Right renal cortex interstitium (tissue), 3 donors: ENCODE measurements around the gene NOTCH3. TPM values are rescaled to one million over a fixed set of nuclear protein-coding genes. Genes with fewer than 3 reads are reported as not detected.

Source experiments
- DNase-seq, 3 donors: peaks; one replicate each; pipeline ENCODE4 v3.0.0-alpha.2; 2013; ENCODE audit warnings: low read depth in 3 of 3, low spot score in 2 of 3
- polyA plus RNA-seq, 3 donors: library from polyadenylated mRNA; unstranded; fragments of 120-200 nt; gene quantifications; one replicate each; pipeline ENCODE4 v1.2.1, GENCODE V29; 2013; ENCODE audit not compliant: insufficient read length in 3 of 3

The NOTCH3 gene
- polyA plus RNA-seq, 3 donors, result 90.9 to 103 (median 96.0) TPM

DNA sequence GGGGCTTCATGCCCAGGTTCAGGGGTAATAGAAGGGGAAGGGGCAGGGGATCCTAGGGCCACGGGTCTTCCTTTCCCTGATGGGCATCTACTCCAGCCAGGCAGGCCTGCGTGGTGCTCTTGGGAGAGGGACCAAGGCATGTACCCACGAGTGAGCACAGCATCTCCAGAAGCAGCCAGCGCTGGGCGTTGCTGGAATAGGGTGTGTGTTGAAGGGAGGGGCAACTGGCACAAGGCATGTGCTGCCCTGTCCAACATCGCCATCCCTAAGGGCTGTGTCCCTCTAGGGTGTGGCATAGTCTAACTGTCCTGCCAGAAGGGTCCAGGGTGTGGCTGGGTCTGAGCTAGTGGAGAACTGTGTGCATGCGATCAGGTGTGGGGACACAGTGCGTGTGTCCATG is 2.9 kb downstream of the NOTCH3 start:
- DNase-seq, result no peak

DNA sequence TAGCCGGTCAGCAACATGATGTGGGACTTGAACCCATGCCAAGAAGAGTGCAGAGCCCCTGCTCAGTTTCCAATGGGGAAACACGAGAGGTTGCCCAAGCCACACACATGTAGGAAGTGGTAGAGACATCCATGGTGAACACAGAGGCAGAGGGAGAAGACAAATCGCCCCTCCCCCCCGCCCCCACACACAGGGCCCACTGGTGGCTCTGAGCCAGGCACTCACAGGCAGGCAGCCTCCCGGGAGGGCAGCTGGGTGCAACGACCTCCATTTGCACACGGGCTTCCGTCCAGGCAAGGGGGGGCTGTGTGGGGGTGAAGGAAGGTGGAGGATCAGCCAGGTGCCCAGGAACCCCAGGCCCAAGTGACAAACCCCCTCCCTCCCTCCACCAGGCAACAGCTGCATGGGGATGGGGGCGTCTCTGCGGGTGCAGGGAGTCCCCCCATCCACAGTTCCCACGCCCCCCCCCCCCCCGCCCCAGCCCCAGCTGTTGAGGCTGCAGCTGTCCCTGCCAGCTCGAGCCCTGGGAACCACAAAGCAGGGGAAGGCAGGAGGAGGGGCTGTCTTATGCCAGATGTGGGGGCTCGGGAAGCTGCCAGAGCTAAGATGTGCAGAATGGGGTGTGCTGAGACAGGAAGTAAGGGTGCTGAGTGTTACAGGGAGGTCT is 3.4 kb downstream of the NOTCH3 start:
- no peak for DNase-seq

DNA sequence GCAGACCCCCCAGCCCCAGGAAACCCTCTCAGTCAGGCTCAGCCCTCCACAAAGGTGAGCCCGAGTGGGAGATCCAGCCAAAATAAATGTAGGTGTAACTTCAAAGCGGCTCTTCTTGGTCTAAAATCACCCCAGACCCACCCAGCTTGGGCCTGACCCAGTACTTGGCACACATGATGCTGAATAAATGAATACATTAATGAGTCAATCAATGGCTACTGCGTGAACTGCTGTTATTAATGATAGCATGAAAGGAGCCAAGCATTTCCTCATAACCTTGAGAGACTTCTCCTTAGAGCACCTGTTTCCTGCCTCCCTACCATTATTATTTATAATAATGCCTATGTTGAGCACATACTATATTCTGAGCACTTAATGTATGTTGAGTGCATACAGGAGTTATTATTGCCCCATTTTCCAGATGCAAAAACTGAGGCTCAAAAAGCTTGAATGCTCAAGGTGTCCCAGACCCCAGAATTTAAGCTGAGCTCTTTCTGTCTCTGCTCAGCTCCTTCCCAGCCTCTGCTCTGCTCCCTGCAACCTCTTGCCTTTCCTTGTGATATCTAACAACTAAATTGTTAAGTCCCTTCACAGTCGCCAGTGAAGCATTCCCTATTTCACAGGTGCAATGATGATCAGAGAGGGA is 4.3 kb downstream of the NOTCH3 start:
- no peak for DNase-seq

DNA sequence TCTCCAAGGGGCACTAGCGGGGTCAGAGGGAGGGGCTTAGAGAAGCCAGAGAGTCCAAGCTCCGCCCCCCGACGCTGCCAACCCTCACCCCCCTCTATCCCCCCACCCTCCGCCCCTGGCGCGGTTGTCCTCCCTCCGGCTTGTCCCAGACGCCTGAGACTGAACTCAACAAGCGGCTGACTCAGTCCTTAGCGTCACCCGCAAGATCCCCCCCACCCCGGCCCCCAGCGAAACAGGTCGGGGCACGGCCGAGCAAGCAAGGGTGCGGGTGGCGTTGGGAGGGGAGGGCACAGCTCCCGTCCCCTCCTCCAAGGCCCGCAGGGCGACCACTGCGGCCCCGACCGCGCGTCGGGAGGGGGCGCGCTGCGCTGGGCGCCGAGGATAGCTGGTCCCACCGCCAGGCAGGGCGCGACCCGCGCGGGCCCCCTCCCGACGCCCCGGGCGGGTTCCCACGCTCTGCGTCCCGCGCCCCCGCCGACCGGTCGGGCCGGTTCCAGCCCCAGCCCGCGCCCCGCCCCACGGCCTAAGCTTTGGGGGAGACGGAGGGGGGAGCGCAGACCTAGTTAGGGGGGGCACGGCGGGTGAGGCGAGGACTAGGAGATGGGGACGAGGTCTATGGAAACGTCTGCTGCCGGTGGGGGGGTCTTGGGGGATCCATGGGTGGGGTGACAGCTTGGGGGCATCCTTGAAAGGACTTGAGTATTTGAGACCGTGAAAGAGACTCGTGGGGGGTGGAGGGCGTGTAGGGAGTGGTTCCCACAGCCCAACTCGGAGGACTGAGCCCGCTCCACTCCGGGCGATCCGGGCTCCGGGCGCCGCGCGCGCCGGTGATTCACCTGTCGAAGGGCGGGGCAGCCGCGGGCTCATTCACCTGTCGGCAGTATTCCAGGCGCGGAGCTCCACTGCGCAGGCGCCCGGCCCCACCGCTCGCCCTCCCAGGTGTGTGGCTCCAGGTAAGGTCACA is 5.1 kb downstream of the NOTCH3 start:
- no peak for DNase-seq

DNA sequence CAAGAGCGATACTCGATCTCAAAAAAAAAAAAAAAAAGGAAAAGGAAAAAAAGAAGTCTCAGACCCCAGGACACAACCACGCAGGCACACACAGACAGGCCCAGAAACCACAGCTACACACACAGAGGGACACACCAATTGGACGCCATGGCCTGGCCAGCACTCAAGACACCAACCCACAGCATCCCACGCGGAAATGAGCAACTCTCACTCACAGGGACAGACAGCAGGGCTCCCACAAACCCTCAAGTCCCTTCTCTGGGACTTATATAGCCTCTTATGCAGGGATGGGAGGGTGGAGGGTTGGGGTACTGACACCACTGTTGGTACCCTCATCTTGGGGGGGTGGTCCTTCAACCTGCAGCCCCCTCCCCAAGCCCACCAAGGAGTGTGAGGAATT is 5.9 kb downstream of the NOTCH3 start:
- DNase-seq, result no peak

DNA sequence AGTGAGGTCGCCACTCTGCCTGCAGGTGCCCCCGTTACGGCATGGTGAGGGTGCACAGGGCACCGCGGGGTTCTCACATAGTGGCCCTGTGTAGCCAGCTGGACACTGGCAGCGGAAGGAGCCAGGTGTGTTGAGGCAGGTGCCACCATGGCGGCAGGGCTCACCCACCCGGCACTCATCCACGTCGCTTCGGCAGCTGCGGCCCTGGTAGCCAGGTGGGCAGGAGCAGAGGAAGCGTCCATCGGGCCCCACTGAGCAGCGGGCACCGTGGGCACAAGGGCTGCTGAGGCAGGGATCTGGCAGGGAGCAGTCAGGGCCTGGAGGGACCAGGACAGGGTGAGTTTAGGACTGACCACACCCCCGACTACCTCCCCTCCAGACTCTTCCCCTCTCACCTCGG is 8.8 kb downstream of the NOTCH3 start:
- DNase-seq, result no peak

DNA sequence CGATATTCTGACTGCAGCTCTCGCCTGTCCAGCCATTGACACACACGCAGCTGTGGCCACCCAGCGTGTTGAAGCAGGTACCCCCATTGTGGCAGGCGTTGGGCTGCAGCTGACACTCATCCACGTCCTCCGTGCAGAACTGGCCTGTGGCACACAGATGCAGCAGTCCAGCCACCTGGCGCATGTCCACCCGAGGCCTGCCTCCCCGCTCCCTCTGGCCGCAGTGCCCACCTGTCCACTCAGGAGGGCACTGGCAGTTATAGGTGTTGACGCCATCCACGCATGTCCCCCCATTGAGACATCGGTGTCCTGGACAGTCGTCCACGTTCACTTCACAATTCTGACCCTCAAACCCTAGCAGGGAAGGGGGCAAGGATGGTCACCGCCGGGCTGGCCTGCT is 9.3 kb downstream of the NOTCH3 start:
- no peak for DNase-seq

DNA sequence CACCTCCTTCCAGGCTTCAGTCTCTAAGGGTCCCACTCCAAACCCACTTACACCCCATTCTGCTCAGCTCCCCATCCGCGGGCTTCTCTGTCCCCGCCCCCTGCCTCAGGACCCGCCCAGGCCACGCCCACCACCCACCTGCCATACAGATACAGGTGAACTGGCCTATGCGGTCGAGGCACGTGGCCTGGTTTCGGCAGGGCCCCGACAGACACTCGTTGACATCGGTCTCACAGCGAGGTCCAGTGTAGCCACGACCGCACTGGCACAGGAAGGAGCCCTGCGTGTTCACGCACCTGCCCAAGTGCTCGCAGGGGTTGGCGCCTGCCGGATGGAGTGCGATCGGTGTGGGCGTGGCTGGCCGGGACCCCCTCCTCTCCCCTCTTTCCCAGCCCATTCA is 11.9 kb downstream of the NOTCH3 start:
- DNase-seq, result no peak

DNA sequence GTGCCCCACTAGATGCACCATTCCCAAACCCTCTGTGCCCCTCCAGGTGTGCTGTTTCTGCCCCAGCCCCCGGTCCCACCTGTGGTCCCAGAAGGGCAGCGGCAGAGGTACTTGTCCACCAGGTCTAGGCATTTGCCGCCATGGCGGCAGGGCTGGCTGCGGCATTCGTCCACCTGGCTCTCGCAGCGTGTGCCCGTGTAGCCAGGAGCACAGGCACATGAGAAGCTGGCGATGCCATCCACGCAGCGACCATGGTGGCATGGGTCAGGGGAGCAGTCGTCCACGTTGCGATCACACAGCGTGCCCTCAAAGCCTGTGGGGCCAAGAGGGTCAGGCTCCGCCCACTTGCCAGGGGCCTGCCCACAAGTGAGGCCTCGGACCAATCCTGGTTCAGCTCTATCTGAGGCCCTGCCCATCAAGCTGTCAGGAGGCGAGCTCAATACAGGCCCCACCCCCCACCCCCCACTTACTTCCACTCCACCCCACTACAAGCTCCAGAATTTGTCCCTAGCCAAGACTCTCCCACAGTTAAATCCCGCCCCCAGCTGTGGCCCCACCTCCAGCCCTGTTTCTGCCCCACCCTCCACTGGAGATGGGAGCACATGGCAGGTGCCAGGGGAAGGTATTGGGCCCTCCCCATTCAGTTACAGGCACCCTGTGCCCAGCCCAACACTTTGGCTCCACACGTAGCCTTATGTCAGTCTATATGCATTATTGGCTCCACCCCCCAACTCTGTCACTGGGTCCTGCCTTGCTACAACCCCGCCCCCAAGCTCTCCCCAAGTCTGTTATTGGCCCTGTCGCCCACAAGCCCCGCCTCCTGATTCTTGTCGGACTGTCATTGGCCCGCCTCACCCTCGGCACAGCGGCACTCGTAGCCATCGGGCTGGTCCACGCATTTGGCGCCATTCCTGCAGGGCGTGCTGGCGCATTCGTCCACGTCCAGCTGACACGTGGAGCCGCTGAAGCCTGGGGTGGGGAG is 13.5 kb downstream of the NOTCH3 start:
- no peak for DNase-seq

DNA sequence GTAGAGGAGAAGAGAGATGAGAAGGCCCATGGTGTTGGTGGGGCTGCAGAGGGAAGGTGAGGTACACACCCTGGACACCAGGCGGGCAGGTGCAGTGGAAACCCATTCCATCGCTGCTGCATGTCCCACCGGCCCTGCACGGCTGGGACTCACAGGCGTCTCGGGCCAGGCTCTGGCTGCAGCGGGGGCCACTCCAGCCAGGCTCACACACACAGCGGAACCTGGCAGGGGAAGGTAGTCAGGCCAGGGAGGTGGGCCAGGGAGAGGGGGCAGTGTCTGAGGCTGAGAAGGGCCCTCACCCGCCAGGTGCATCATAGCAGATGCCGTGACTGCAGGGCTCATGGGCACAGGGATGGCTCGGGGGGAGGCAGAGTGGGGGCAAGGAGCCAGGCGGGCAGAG is 15.6 kb downstream of the NOTCH3 start:
- DNase-seq, result no peak

DNA sequence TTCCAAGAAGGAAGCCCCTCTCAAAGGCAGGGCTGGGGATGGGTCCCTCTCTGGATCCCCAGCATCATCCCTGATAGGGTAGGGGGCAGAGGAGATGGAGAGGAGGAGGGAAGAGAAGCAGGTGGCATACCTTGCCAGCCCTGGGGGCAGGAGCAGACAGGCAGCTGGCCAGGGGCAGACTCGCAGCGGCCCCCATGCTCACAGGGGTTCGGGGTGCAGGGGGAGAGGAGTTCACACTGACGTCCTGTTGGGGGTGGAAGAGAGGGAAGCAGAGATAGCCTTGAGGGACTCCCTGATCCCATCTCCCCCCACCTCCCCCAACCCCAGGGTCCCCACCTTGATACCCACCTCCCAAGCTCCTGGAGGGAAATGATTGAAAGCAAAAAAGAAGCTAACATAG is 16.0 kb downstream of the NOTCH3 start:
- DNase-seq, result no peak

DNA sequence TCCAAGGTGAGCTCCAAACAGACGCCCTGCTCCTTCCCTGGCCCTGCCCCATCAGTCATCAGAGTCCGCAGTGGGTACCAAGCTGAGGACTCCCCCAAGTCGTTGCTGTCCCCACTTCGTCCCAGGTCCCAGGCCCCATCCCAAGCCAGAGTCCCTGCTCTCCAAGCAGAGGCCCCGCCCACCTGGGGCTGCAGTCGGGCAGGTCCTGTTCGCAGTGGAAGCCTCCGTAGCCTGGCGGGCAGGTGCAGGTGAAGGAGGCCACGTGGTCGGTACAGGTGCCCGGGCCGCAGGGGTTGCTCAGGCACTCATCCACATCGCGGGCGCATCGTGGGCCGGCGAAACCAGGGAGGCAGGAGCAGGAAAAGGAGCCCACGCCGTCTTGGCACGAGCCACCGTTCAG is 19.4 kb downstream of the NOTCH3 start:
- no peak for DNase-seq

DNA sequence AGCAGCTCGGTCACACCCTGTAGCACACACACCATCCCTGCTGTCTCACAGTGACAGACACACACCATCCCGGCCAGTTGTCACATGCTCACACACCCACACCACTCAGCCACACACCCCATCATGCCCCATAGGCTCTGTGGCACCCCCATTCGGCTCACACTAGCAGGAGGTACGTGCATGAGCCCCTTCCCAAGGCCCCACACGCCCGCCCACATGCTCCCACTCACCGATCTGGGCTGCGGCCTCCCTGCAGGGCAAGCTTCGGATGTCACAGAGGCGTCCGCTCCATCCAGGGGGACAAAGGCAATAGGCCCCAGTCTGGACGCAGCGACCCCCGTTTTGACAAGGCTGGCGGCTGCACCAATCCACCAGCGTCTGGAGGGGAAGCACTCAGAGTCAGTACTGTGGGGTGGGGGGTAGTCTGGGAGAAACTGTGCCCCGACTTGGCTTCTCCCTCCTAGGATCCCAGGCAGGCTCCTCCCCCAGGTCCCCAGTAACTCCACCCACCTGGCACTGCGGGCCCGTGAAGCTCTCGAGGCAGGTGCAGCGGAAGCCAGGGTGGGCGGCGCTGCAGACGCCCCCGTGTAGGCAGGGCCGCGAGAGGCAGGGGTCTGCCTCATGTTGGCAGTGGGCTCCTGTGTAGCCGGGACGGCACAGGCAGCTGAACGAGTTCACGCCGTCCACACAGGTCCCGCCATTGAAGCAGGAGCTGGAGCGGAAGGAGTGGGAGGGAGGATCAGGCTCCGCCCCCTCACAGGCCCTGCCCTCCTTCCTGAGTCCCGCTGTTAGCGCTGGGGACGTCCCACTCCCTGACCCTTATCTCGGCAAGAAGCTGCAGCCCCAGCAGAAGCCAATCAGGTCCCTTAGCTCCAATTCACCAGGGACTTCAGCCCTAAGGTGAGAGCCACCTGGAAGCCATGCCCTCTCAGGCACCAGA is 20.1 kb downstream of the NOTCH3 start:
- DNase-seq, result no peak

DNA sequence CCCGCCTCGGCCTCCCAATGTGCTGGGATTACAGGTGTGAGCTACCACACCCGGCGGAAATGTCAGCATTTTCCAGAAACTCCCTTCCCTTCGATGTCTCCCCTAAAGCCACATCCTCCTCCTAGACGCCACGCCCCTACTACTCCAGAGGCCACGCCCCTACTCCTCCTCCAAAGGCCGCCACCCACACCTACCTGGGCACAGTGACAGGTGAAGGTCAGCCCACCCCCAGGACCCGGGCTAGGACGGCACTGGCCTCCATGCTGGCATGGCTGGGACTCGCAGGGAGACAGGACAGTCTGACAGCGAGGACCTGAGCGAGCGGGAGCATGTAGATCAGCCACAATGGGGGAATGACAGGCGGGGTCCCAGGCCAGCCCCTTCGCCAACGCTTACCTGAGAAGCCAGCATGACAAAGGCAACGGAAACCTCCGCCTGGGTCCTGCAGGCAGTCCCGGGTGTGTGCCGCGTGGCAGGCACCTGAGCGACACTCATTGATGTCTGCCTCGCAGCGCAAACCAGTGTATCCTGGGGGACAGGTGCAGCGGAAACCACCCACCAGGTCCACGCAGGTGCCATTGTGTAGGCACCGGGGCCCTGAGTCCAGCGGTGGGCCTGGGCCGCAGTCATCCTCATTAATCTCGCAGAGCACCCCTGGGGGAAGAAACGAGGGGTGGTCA is 22.0 kb downstream of the NOTCH3 start:
- no peak for DNase-seq

DNA sequence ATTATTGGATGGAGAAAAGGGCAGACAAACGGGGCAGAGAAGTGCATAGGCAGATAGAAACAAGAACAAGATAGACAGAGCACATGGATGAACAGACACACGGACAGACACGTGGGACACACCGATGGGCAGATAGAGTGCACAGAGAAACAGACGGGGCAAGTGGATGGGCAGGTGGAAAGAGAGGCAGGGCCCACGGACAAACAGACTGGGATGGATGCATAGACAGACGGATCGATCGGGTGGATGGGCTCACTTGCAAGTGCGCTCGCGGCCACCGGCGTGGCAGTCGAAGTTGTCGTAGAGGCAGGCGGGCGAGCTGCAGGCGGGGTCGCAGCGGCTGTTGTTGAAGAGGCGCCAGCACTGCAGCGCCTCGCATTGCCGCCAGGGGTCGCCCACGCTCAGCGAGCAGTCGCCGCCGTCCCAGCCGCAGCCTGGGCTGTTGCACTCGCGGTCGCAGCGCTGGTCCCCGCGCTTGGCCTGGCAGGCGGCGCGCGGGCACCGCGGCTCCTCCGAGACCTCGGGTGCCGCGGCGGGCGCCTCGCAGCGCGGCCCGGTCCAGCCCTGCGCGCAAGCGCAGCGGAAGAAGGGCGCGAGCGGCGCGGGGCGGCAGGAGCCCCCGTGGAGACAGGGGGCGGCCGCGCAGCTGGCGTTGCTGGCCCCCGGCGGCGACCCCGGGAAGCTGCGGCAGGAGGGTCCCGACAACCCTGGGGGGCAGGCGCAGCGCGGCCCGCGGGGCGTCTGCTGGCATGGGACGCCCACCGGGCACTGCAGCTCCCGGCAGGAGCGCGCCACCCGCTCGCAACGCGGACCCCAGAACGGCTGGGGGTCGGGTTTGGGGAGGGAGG is 23.3 kb downstream of the NOTCH3 start:
- peak in 1 of 3 donors; percentile 65 for DNase-seq

DNA sequence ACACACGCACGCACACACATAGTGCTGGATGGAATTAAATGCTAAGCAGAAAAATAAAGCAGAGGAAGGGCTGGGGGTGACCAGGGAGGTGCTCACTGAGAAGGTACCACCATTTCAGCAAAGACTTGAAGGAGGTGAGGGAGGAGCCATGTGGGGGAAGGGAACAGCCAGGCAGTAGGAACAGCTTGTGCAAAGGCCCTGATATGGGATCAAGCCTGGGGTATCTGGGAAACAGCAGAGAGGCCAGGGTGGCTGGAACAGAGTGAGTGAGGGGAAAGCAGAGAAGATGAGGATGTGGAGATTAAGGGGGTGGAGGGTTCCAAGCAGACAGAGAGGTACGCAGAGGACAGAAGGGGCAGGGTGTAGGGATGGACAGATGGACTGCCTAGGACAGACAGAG is 25.2 kb downstream of the NOTCH3 start:
- no peak for DNase-seq

DNA sequence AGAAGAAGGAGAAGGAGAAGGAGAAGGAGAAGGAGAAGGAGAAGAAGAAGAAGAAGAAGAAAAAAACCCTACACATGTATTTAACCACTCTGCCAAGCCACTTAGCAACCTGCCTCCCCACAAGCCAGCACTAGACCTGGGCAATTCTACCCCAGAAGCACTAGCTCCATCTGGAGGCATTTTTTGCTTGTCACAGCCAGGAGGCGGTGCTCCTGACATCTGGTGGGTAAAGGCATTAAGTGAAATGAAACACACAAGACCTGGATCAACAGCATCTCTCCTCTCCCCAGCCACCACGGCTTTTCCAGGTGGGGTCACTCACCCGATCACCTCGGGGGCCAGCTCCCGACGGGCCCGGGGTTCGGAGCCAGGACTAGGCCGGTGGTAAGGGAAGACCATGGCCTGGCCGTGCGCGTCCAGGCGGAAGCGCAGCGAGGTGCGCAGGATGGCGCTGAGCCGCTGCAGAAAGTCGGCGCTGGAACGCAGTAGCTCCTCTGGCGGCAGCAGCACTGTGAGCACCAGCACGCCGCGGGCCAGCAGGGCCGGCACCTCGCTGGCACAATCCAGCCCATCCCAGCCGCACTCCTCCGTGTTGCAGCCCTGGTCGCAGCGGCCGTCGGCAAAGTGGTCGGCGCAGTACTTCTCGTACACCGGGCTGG is 26.9 kb downstream of the NOTCH3 start:
- no peak for DNase-seq
